OCI-LY1 (cell line): ENCODE measurements around the gene MTO1.

Source experiments
- H2AFZ ChIP-seq: fragments of 200-600 bp; sonication (generic), shearing (Covaris generic); 2 replicates; pipeline ENCODE4 v1.6.0; 2014; ENCODE audit warnings: antibody characterized with exemption, mild to moderate bottlenecking, low read length
- H3F3A ChIP-seq: fragments of 200-600 bp; sonication (generic), shearing (Covaris generic); 2 replicates; pipeline ENCODE4 v1.6.0; 2014; ENCODE audit warnings: mild to moderate bottlenecking, antibody characterized with exemption, low read length, moderate library complexity; ENCODE audit not compliant: insufficient read depth
- H3K27ac ChIP-seq: fragments of 200-600 bp; sonication (generic); 2 replicates; pipeline ENCODE4 v1.5.1; 2014; ENCODE audit warnings: low read length, mixed run types, mild to moderate bottlenecking, low read depth; ENCODE audit not compliant: poor library complexity, severe bottlenecking
- H3K27me3 ChIP-seq: fragments of 200-600 bp; sonication (generic); 2 replicates; pipeline ENCODE4 v1.6.0; 2014; ENCODE audit warnings: antibody characterized with exemption, mild to moderate bottlenecking, low read length, moderate library complexity; ENCODE audit not compliant: insufficient read depth
- H3K36me3 ChIP-seq: fragments of 200-600 bp; sonication (generic); 2 replicates; pipeline ENCODE4 v1.6.1; 2014; ENCODE audit warnings: mild to moderate bottlenecking, antibody characterized with exemption, low read length, moderate library complexity, mixed read lengths; ENCODE audit not compliant: insufficient read depth
- H3K4me1 ChIP-seq: fragments of 200-600 bp; sonication (generic); 2 replicates; pipeline ENCODE4 v1.5.1; 2014; ENCODE audit warnings: mild to moderate bottlenecking, low read length, moderate library complexity; ENCODE audit not compliant: insufficient read depth, severe bottlenecking
- H3K4me2 ChIP-seq: fragments of 200-600 bp; sonication (generic), shearing (Covaris generic); 2 replicates; pipeline ENCODE4 v1.6.1; 2014; ENCODE audit warnings: low read length
- H3K4me3 ChIP-seq: fragments of 200-600 bp; sonication (generic); 2 replicates; pipeline ENCODE4 v1.5.1; 2014; ENCODE audit warnings: low read length, low read depth, mild to moderate bottlenecking, mixed read lengths; ENCODE audit not compliant: poor library complexity, severe bottlenecking
- H3K79me2 ChIP-seq: fragments of 200-600 bp; shearing (Covaris generic); 2 replicates; pipeline ENCODE4 v1.6.1; 2016; ENCODE audit warnings: mixed run types, low read length, mixed read lengths; ENCODE audit not compliant: insufficient read depth
- H3K9ac ChIP-seq: fragments of 200-600 bp; sonication (generic), shearing (Covaris generic); 2 replicates; pipeline ENCODE4 v1.6.1; 2014; ENCODE audit warnings: mild to moderate bottlenecking, low read length, mixed read lengths
- H3K9me2 ChIP-seq: fragments of 200-600 bp; sonication (generic), shearing (Covaris generic); 2 replicates; pipeline ENCODE4 v1.6.1; 2014; ENCODE audit warnings: low read depth, mild to moderate bottlenecking, low read length, mixed read lengths
- H3K9me3 ChIP-seq: fragments of 200-600 bp; shearing (Covaris generic); 2 replicates; pipeline ENCODE4 v1.6.1; 2014; ENCODE audit warnings: low read length, mixed read lengths
- H4K20me1 ChIP-seq: fragments of 200-600 bp; sonication (generic), shearing (Covaris generic); 2 replicates; pipeline ENCODE4 v1.6.0; 2016; ENCODE audit warnings: mild to moderate bottlenecking, low read length; ENCODE audit not compliant: insufficient read depth
- EZH2 ChIP-seq: fragments of 200-600 bp; sonication (generic), shearing (Covaris generic); IDR thresholded peaks from 2 replicates; pipeline ENCODE4 v1.8.0; 2017; ENCODE audit warnings: borderline replicate concordance, mixed run types, mild to moderate bottlenecking, antibody characterized with exemption, low read length, moderate library complexity, mixed read lengths
- TF ChIP-seq, protein P1 (sequence below): fragments of 200-600 bp; sonication (generic), shearing (Covaris generic); IDR thresholded peaks from 2 replicates; pipeline ENCODE4 v1.5.1; 2017; ENCODE audit warnings: mild to moderate bottlenecking, antibody characterized with exemption, low read length, moderate library complexity, mixed read lengths

Gene MTO1

GRCh38 chr6:73421534-73421933, 40.0 kb upstream of the MTO1 start:
- H3K27me3 ChIP-seq, result no peaks in the 10 kb centered on the region
- H3K27ac ChIP-seq, result no peak overlapping the region
- no peak overlapping the region for H3K4me3 ChIP-seq
- H3K36me3 ChIP-seq, result no peaks in the 10 kb centered on the region
- no peak for TF ChIP-seq EZH2
- TF ChIP-seq, protein P1, sequence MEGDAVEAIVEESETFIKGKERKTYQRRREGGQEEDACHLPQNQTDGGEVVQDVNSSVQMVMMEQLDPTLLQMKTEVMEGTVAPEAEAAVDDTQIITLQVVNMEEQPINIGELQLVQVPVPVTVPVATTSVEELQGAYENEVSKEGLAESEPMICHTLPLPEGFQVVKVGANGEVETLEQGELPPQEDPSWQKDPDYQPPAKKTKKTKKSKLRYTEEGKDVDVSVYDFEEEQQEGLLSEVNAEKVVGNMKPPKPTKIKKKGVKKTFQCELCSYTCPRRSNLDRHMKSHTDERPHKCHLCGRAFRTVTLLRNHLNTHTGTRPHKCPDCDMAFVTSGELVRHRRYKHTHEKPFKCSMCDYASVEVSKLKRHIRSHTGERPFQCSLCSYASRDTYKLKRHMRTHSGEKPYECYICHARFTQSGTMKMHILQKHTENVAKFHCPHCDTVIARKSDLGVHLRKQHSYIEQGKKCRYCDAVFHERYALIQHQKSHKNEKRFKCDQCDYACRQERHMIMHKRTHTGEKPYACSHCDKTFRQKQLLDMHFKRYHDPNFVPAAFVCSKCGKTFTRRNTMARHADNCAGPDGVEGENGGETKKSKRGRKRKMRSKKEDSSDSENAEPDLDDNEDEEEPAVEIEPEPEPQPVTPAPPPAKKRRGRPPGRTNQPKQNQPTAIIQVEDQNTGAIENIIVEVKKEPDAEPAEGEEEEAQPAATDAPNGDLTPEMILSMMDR, result no peak
- H3K9me2 ChIP-seq, result no peaks in the 10 kb centered on the region
- H3K79me2 ChIP-seq, result no peaks in the 10 kb centered on the region
- no peaks in the 10 kb centered on the region for H3K4me1 ChIP-seq
- no peaks in the 10 kb centered on the region for H3K9me3 ChIP-seq
- H2AFZ ChIP-seq, result no peak overlapping the region
- H3K4me2 ChIP-seq, result no peak overlapping the region
- no peaks in the 10 kb centered on the region for H4K20me1 ChIP-seq
- H3K9ac ChIP-seq, result no peak overlapping the region
- no peaks in the 10 kb centered on the region for H3F3A ChIP-seq

DNA sequence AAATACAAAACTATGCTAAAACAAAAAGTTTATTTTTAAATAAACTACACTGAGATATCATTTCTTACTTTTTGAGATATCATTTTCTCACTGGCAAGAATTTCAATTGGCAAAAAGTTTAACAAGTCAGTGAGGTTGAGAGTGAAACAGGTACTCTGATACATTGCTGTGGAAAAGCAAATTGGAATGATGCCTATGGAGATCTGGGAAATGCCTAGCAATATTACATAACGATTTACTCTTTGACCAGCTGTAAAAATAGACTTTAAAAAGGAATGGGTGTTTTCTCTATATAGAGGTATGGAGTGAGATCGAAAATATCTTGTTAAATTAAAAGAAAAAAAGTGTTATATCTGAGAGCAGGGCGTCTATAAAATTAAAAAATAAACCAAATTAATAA, 26.3 kb upstream of the MTO1 start:
- Histone ChIP-seq H3K27me3 (no peaks in the 10 kb centered on the region), H3K79me2 (no peaks in the 10 kb centered on the region), H3K4me3 (no peak overlapping the region), H3K4me1 (no peaks in the 10 kb centered on the region), H3K9me3 (no peaks in the 10 kb centered on the region), H3K27ac (no peak overlapping the region), H2AFZ (no peak overlapping the region), H4K20me1 (no peaks in the 10 kb centered on the region), H3K36me3 (no peaks in the 10 kb centered on the region), H3K9ac (no peak overlapping the region), H3F3A (no peaks in the 10 kb centered on the region), H3K4me2 (no peak overlapping the region), H3K9me2 (no peaks in the 10 kb centered on the region)
- TF ChIP-seq, protein P1, result no peak
- TF ChIP-seq EZH2, result no peak

DNA sequence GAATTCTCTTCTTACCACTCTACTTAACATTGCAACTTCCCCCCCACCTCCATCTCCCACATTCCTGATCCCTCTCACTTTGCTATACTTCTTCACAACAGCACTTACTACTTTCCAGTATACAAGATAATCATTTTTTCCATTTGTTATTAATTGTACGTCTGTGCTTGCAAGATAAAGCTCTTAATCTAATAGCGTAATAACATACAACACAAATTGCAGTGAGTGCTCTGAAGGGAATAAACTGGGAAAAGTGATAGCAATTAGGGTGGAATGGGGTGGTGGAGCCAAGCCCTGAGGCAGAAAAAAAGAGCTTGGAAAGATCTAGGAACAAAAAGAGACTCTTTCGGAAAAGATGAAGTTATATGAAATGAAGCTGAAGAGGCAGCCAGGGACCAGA, 18.0 kb upstream of the MTO1 start:
- H3K79me2 ChIP-seq, result no peaks in the 10 kb centered on the region

More for the DNA sequence above, 18.0 kb upstream of the MTO1 start:
- H2AFZ ChIP-seq, result no peak overlapping the region
- H3K9me2 ChIP-seq, result no peaks in the 10 kb centered on the region
- no peaks in the 10 kb centered on the region for H3F3A ChIP-seq
- H3K9me3 ChIP-seq, result no peaks in the 10 kb centered on the region
- H3K9ac ChIP-seq, result no peak overlapping the region
- no peaks in the 10 kb centered on the region for H4K20me1 ChIP-seq
- no peaks in the 10 kb centered on the region for H3K27me3 ChIP-seq
- H3K27ac ChIP-seq, result no peak overlapping the region
- TF ChIP-seq, protein P1, result no peak
- TF ChIP-seq EZH2, result no peak
- no peaks in the 10 kb centered on the region for H3K4me1 ChIP-seq
- no peak overlapping the region for H3K4me2 ChIP-seq
- no peaks in the 10 kb centered on the region for H3K36me3 ChIP-seq
- H3K4me3 ChIP-seq, result no peak overlapping the region
